ENCODE results near the gene TMEM272. TPM values are rescaled to one million over a fixed set of nuclear protein-coding genes. Genes with fewer than 3 reads are reported as not detected.

Gene TMEM272
- polyA plus RNA-seq, 1 of the 3 experiments (the other 2 are of a cell fraction): not detected

- no peaks in the 10 kb centered on the region for H3K9me3 ChIP-seq
- H3K4me3 ChIP-seq (ENCODE audit: low read depth in 2 of 2, low read length in 1 of 2): no peak overlapping the region
- H3K27ac ChIP-seq (ENCODE audit: low read depth in 2 of 2, low read length in 1 of 2): peak overlapping the region in 1 of 2 experiments; percentile 39; a peak in 1 of 4 replicates
- H3K79me2 ChIP-seq (ENCODE audit: insufficient read depth): no peaks in the 10 kb centered on the region
- no peak overlapping the region for H2AFZ ChIP-seq (ENCODE audit: low read depth)
- ChIA-PET CTCF (interaction anchor here (1.0 kb wide), 1 partner anchor 31 kb away, joined by 3 read pairs; no protein-coding TSS in a partner anchor), POLR2A (no interaction called here)
- no peak for DNase-seq
- no peaks in the 10 kb centered on the region for H3F3A ChIP-seq (replicated peaks; ENCODE audit: insufficient read depth)
- H3K27me3 ChIP-seq (ENCODE audit: insufficient read depth): no peaks in the 10 kb centered on the region
- 100% methylated on average over 1 of the region's 1 CpG for WGBS (ENCODE audit: low lambda C conversion rate)
- no peak overlapping the region for H3K4me2 ChIP-seq
- H3K36me3 ChIP-seq (replicated peaks in 1 of 2; ENCODE audit: control insufficient read depth in 1 of 2, insufficient read depth in 2 of 2, low read length in 1 of 2): no peaks in the 10 kb centered on the region
- no peak for TF ChIP-seq JUND (IDR thresholded peaks at IDR 0.05)
- TF ChIP-seq, protein P1, sequence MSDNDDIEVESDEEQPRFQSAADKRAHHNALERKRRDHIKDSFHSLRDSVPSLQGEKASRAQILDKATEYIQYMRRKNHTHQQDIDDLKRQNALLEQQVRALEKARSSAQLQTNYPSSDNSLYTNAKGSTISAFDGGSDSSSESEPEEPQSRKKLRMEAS (IDR thresholded peaks at IDR 0.05; ENCODE audit: low read depth): no peak
- no peak for TF ChIP-seq TCF12 (IDR thresholded peaks at IDR 0.05)
- TF ChIP-seq, protein P2, sequence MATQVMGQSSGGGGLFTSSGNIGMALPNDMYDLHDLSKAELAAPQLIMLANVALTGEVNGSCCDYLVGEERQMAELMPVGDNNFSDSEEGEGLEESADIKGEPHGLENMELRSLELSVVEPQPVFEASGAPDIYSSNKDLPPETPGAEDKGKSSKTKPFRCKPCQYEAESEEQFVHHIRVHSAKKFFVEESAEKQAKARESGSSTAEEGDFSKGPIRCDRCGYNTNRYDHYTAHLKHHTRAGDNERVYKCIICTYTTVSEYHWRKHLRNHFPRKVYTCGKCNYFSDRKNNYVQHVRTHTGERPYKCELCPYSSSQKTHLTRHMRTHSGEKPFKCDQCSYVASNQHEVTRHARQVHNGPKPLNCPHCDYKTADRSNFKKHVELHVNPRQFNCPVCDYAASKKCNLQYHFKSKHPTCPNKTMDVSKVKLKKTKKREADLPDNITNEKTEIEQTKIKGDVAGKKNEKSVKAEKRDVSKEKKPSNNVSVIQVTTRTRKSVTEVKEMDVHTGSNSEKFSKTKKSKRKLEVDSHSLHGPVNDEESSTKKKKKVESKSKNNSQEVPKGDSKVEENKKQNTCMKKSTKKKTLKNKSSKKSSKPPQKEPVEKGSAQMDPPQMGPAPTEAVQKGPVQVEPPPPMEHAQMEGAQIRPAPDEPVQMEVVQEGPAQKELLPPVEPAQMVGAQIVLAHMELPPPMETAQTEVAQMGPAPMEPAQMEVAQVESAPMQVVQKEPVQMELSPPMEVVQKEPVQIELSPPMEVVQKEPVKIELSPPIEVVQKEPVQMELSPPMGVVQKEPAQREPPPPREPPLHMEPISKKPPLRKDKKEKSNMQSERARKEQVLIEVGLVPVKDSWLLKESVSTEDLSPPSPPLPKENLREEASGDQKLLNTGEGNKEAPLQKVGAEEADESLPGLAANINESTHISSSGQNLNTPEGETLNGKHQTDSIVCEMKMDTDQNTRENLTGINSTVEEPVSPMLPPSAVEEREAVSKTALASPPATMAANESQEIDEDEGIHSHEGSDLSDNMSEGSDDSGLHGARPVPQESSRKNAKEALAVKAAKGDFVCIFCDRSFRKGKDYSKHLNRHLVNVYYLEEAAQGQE (IDR thresholded peaks at IDR 0.05; ENCODE audit: low read depth, low read length): no peak
- H4K20me1 ChIP-seq (ENCODE audit: insufficient read depth): no peaks in the 10 kb centered on the region
- H3K4me1 ChIP-seq (ENCODE audit: control insufficient read depth in 1 of 2, insufficient read depth in 2 of 2, low read depth in 1 of 2, low read length in 1 of 2): peaks cover 20 to 56% of the 10 kb centered on the region in 2 experiments
- H3K9ac ChIP-seq: no peak overlapping the region
- H3K9me2 ChIP-seq: no peaks in the 10 kb centered on the region
Observed at GRCh38 chr13:51784097-51784496, 60.9 kb downstream of the TMEM272 start.

- no peak for DNase-seq
- Histone ChIP-seq H3K4me3 (ENCODE audit: low read depth in 2 of 2, low read length in 1 of 2) (no peak overlapping the region), H2AFZ (ENCODE audit: low read depth) (no peak overlapping the region), H3F3A (replicated peaks; ENCODE audit: insufficient read depth) (no peaks in the 10 kb centered on the region), H4K20me1 (ENCODE audit: insufficient read depth) (no peaks in the 10 kb centered on the region), H3K9ac (no peak overlapping the region), H3K36me3 (replicated peaks in 1 of 2; ENCODE audit: control insufficient read depth in 1 of 2, insufficient read depth in 2 of 2, low read length in 1 of 2) (no peaks in the 10 kb centered on the region), H3K27ac (ENCODE audit: low read depth in 2 of 2, low read length in 1 of 2) (peak overlapping the region in 1 of 2 experiments; percentile 22; a peak in 1 of 4 replicates), H3K9me2 (no peaks in the 10 kb centered on the region), H3K4me2 (no peak overlapping the region), H3K27me3 (ENCODE audit: insufficient read depth) (no peaks in the 10 kb centered on the region), H3K9me3 (no peaks in the 10 kb centered on the region), H3K79me2 (ENCODE audit: insufficient read depth) (no peaks in the 10 kb centered on the region), H3K4me1 (ENCODE audit: control insufficient read depth in 1 of 2, insufficient read depth in 2 of 2, low read depth in 1 of 2, low read length in 1 of 2) (peaks cover 20 to 56% of the 10 kb centered on the region in 2 experiments)
- 93% methylated on average over 9 of the region's 9 CpGs for WGBS (ENCODE audit: low lambda C conversion rate)
- ChIA-PET CTCF (interaction anchor here (1.2 to 1.5 kb wide), 2 partner anchors 31 to 350 kb away, joined by 3 to 4 read pairs; no protein-coding TSS in a partner anchor), POLR2A (no interaction called here)
- no peak for TF ChIP-seq CHD2 (IDR thresholded peaks at IDR 0.05; ENCODE audit: low read length, partially characterized antibody)
- TF ChIP-seq EZH2phosphoT487 (IDR thresholded peaks at IDR 0.05; ENCODE audit: borderline replicate concordance, low read depth): no peak
- TF ChIP-seq MEF2A (IDR thresholded peaks at IDR 0.05; ENCODE audit: borderline replicate concordance, low read depth): no peak
- no peak for TF ChIP-seq RXRA (IDR thresholded peaks at IDR 0.05; ENCODE audit: borderline replicate concordance, low read depth)
- TF ChIP-seq TEAD4 (IDR thresholded peaks at IDR 0.05; ENCODE audit: borderline replicate concordance, insufficient read depth): no peak
- no peak for TF ChIP-seq MXI1 (IDR thresholded peaks at IDR 0.05; ENCODE audit: low read depth, low read length)
- no peak for TF ChIP-seq GATA2 (CRISPR knock-in tag; IDR thresholded peaks at IDR 0.05)
- TF ChIP-seq SMC3 (IDR thresholded peaks at IDR 0.05; ENCODE audit: low read depth, low read length): no peak
Observed at GRCh38 chr13:51783428-51784094, 61.4 kb downstream of the TMEM272 start.

Data from SK-N-SH (cell line).